Left lung (tissue), 10 donors: ENCODE data around the gene GRIK1. TPM values are rescaled to one million over a fixed set of nuclear protein-coding genes. Genes with fewer than 3 reads are reported as not detected.

Experiments
- ATAC-seq: fragments of 200-7000 bp; cut with Tn5 transposase; one replicate; pipeline ENCODE4 v1.9.1; 2020; ENCODE audit warnings: moderate library complexity
- DNase-seq, 4 donors: peaks; one replicate each; pipeline ENCODE4 v3.0.0-alpha.2; 2013 to 2020
- H3K27ac ChIP-seq, 2 donors: fragments of 200-600 bp; sonication (generic) in 1 of 2; one replicate each; pipeline versions ENCODE4 v1.5.0 to v1.8.0; 2020 to 2021
- H3K27me3 ChIP-seq, 2 donors: fragments of 200-600 bp; sonication (generic) in 1 of 2; one replicate each; pipeline versions ENCODE4 v1.5.0 to v1.8.0; 2020 to 2021
- H3K36me3 ChIP-seq, 2 donors: fragments of 200-600 bp; sonication (generic) in 1 of 2; one replicate each; pipeline versions ENCODE4 v1.5.0 to v1.8.0; 2020 to 2021
- H3K4me1 ChIP-seq, 2 donors: fragments of 200-600 bp; one replicate each; pipeline ENCODE4 v1.8.0; 2021
- H3K4me3 ChIP-seq, 2 donors: fragments of 200-600 bp; sonication (generic) in 1 of 2; one replicate each; pipeline versions ENCODE4 v1.5.0 to v1.8.0; 2020 to 2021; ENCODE audit warnings: mild to moderate bottlenecking in 1 of 2
- H3K9me3 ChIP-seq, 2 donors: fragments of 200-600 bp; sonication (generic) in 1 of 2; one replicate each; pipeline versions ENCODE4 v1.5.0 to v1.8.0; 2020 to 2021
- CTCF ChIP-seq, 2 donors: fragments of 200-600 bp; sonication (generic) in 1 of 2; IDR thresholded peaks; one replicate each; pipeline versions ENCODE4 v1.5.0 to v1.8.0; 2021; ENCODE audit warnings: antibody characterized with exemption in 2 of 2
- intact Hi-C, 2 donors: fragments of 100-400 bp; cut with DNase I; formaldehyde crosslinking; loops; one replicate each; pipeline versions ENCODE4 v1.11.2 to v1.14.2; 2022
- polyA plus RNA-seq, 6 donors: library from polyadenylated mRNA; unstranded; fragments of 120-200 nt; gene quantifications; one replicate each; pipeline ENCODE4 v1.2.1, GENCODE V29; 2013; ENCODE audit not compliant: insufficient read length in 6 of 6
- total RNA-seq, 2 donors: library from RNA; stranded (reverse); fragmentation: NEBNext Ultra II Directional; extraction: Animal tissue kit (Norgen Biotek cat#: 25700); gene quantifications; one replicate each; pipeline ENCODE4 v1.2.1, GENCODE V29; 2021
- donor health status: DM: no; HTN: yes; CAD: no.
- donor health status: DM: no; HTN: no; CAD: no.

The GRIK1 gene
- total and polyA plus RNA-seq, 8 donors = 0.38 to 1.5 (median 0.62) TPM; not detected in 2

DNA sequence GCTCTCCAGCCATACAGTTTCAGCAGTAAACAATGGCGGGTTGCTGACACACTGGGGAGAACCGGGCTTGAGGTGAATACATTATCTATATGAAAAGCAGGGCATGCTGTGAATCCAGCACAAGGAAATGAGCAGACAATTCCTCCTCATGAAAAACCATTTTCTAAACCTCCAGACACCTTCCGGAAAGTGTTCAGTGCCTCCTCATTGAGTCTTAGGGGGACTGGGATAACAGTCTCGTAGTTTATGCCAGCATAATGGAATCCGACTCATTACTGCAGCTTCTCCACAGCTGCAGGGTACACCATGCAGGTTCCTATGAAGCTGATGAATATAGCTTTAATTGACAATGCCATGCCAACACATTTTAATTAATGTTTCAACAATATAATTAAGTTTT lies 356.9 kb downstream of the GRIK1 start:
- no peak for ATAC-seq
- intact Hi-C loops = no loop called here

GRCh38 chr21:29581393-29581792 lies 358.4 kb downstream of the GRIK1 start:
- intact Hi-C loops = no loop called here
- H3K4me3 ChIP-seq = no peak overlapping the region
- DNase-seq = no peak
- H3K4me1 ChIP-seq = no peaks in the 10 kb centered on the region
- ATAC-seq = no peak
- H3K36me3 ChIP-seq = no peaks in the 10 kb centered on the region
- H3K9me3 ChIP-seq = no peaks in the 10 kb centered on the region
- no peak overlapping the region for H3K27ac ChIP-seq
- no peak for TF ChIP-seq CTCF (IDR thresholded peaks at IDR 0.05)
- no peaks in the 10 kb centered on the region for H3K27me3 ChIP-seq

More for the DNA sequence above, 356.9 kb downstream of the GRIK1 start:
- H3K4me3 ChIP-seq = no peak overlapping the region
- no peaks in the 10 kb centered on the region for H3K9me3 ChIP-seq
- DNase-seq = no peak
- no peaks in the 10 kb centered on the region for H3K36me3 ChIP-seq
- TF ChIP-seq CTCF (IDR thresholded peaks at IDR 0.05) = no peak
- no peaks in the 10 kb centered on the region for H3K4me1 ChIP-seq
- no peaks in the 10 kb centered on the region for H3K27me3 ChIP-seq
- H3K27ac ChIP-seq = no peak overlapping the region

GRCh38 chr21:29580732-29581285 lies 359.0 kb downstream of the GRIK1 start:
- no peak overlapping the region for H3K4me3 ChIP-seq
- no peak for TF ChIP-seq CTCF (IDR thresholded peaks at IDR 0.05)
- DNase-seq = no peak
- intact Hi-C loops = no loop called here
- H3K36me3 ChIP-seq = no peaks in the 10 kb centered on the region
- H3K27me3 ChIP-seq = no peaks in the 10 kb centered on the region
- no peaks in the 10 kb centered on the region for H3K9me3 ChIP-seq
- ATAC-seq = no peak
- no peak overlapping the region for H3K27ac ChIP-seq
- H3K4me1 ChIP-seq = no peaks in the 10 kb centered on the region

DNA sequence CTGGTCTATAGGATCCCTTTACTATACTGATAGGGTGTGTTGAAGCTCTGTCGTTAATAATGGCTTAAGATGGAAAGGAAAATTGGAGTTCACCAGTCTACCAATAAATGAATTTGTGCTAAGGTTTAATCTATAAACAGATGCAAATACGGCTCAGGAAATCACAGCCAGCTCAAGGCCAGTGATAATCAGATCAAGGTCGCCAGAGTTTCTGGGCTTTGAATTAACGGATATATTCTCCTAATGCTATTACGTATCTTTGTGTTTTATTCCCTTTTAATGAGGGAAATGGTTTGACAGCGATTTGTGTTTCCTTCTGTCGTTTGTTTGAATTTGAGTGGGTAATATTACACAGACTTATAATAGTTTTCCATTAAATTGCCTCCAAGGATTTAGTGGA lies 361.5 kb downstream of the GRIK1 start:
- intact Hi-C loops = no loop called here
- H3K27ac ChIP-seq = no peak overlapping the region
- no peaks in the 10 kb centered on the region for H3K36me3 ChIP-seq
- DNase-seq (no peak), ATAC-seq (no peak)
- no peaks in the 10 kb centered on the region for H3K27me3 ChIP-seq
- no peak for TF ChIP-seq CTCF (IDR thresholded peaks at IDR 0.05)
- no peaks in the 10 kb centered on the region for H3K4me1 ChIP-seq
- H3K9me3 ChIP-seq = no peaks in the 10 kb centered on the region
- H3K4me3 ChIP-seq = no peak overlapping the region

DNA sequence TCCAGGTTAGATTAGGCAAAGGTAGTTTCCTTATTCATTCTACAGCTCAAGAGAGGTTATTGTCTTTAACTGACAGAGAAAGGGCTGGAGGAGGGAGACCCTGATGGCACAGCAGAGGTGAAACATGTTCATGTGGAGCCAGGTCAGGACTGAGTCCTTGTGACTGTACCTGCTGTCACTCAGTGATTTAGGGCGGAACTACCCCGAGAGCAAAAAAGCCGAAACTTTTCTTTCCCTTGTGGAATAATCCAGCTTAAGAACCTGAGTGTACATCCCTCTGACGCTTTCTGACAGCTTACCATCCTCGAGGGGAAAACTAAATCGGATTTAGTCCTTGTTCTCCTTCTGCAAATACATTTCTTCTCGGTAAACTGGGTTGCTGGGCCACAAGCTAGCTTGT lies 367.8 kb downstream of the GRIK1 start:
- no peak for TF ChIP-seq CTCF (IDR thresholded peaks at IDR 0.05)
- Histone ChIP-seq H3K27me3 (no peaks in the 10 kb centered on the region), H3K27ac (no peak overlapping the region), H3K36me3 (no peaks in the 10 kb centered on the region), H3K4me3 (no peak overlapping the region), H3K9me3 (no peaks in the 10 kb centered on the region), H3K4me1 (no peaks in the 10 kb centered on the region)
- ATAC-seq (no peak), DNase-seq (no peak)
- intact Hi-C loops = no loop called here
